Cardiac fibroblast (primary cell): Measurements from ENCODE around the gene HAPLN2.
"Not testable (repeated sequence)": the region's sequence is repeated elsewhere in the genome, so short reads cannot be mapped to it uniquely, and the experiment has no call there.

Experiments
- DNase-seq, 2 donors: peaks; one replicate each; pipeline versions ENCODE4 v3.0.0 to v3.0.0-alpha.2; 2010; ENCODE audit warnings: low read depth in 2 of 2
- H3K4me3 ChIP-seq, 2 donors: replicated peaks in 1 of 2; 1 replicate in 1 of 2; 2 replicates in 1 of 2; pipeline ENCODE4 v1.5.1; 2011; ENCODE audit warnings: low read depth in 2 of 2, low read length in 2 of 2, mild to moderate bottlenecking in 2 of 2, moderate library complexity in 1 of 2
- TF ChIP-seq, protein P1 (sequence below): IDR thresholded peaks from one replicate; pipeline ENCODE4 v1.5.1; 2011; ENCODE audit warnings: low read depth, mild to moderate bottlenecking, low read length, inconsistent platforms

Gene HAPLN2

DNA sequence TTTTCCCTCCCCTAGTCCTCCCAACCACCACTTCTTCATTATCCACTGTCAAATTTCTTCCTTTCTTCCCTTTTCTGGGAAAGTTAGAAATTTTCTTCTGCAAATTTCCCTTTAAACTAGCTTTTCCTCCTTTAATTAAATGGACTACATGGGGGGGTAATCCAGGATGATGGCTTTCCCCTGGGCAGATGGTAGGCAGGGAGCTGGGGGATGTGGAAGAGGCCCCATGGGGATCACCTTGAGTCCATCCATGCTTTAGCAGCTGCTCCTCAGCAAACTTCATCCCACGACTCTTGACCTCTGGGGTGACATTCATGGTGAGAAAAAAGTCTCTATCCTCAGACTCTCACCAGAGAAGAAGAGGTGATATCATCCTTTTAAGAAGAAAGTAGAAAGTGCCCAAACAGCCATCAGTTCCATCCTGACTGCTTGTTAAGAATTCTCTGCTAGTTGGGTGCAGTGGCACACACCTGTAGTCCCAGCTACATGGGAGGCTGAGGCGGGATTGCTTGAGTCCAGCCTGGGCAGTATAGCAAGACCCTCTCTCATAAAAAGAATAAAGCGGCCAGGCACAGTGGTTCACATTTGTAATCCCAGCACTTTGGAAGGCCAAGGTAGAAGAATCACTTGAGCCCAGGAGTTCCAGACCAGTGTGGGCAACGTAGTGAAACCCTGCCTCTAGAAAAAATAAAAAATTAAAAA lies 20.3 kb upstream of the HAPLN2 start:
- TF ChIP-seq, protein P1, sequence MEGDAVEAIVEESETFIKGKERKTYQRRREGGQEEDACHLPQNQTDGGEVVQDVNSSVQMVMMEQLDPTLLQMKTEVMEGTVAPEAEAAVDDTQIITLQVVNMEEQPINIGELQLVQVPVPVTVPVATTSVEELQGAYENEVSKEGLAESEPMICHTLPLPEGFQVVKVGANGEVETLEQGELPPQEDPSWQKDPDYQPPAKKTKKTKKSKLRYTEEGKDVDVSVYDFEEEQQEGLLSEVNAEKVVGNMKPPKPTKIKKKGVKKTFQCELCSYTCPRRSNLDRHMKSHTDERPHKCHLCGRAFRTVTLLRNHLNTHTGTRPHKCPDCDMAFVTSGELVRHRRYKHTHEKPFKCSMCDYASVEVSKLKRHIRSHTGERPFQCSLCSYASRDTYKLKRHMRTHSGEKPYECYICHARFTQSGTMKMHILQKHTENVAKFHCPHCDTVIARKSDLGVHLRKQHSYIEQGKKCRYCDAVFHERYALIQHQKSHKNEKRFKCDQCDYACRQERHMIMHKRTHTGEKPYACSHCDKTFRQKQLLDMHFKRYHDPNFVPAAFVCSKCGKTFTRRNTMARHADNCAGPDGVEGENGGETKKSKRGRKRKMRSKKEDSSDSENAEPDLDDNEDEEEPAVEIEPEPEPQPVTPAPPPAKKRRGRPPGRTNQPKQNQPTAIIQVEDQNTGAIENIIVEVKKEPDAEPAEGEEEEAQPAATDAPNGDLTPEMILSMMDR = no peak
- no peak overlapping the region for H3K4me3 ChIP-seq
- no peak for DNase-seq

DNA sequence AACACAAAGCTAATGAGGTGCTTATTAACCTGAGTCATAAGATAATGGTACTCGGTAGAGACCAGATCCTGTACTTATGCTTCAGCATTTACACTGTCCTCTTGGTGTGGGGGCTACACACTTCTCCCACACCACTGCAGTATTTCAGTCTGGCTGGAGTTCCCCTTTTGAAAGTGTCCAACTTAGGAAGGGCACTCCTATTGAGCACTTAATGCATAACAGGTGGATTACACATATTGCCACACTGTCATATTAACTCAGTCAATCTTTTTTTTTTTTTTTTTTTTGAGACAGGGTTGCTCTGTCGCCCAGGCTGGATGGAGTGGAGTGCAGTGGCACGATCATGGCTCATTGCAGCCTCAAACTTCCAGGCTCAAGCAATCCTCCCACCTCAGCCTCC lies 19.4 kb upstream of the HAPLN2 start:
- no peak overlapping the region for H3K4me3 ChIP-seq
- TF ChIP-seq, protein P1 = peak; percentile 8
- DNase-seq = peak in 1 of 2 donors; percentile 30

DNA sequence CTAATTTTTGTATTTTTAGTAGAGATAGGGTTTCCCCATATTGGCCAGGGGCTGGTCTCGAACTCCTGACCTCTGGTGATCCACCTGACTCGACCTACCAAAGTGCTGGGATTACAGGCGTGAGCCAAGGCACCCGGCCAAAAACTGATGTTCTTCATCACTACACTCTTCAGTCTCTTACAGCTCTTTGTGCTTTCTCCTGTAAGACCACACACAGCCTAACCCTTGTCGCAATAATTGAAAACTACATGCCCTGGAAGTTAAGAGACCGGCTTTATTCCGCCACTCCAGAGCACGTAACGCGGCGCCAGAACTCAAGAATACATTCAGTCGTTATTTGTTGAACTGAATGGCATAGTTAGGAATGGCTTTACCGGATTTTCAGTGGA lies 18.5 kb upstream of the HAPLN2 start:
- DNase-seq = peak in 1 of 2 donors; percentile 18
- H3K4me3 ChIP-seq = peak overlapping the region; percentile 78 to 87
- TF ChIP-seq, protein P1 = no peak

DNA sequence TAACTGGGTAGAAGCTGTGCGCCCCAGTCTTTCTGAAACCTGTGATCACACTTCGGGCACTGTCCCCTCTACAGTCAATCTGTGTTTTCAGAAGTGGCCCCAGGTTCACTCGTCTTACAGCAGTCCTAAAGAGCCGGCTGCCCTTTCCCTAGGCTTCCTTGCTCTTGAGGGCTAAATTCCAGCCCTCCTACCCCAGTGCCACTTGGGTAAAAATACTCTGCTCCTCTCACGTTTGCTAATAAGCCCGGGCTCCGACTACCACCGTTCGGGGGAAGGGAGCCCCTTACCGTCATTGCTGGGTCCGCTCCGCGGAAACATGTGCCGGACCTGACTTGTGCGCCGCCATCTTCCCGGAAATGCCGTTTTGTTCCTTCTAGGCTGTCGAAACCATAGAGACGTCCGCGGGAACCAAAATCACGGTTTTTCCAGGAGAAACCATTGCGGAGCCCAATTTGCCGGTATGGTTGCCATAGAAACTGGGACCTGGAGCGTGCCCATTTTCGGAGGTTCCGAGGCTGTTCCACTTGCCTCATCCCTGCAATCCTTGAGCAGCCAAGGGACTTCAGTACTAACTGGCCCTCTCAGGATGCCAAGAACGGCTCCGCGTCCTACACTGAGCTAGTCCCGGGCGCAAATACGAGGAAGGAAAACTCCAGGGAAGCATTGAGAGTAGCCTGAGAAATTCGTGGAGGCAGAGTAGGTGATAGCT lies 17.9 kb upstream of the HAPLN2 start, which contains the start of gene GPATCH4:
TSS of gene GPATCH4 (minus strand) at position 358 of the 709 bp plus-strand sequence.
- DNase-seq = peak; percentile 95 to 97
- TF ChIP-seq, protein P1 = no peak
- peak within 1 kb of the TSS; percentile 78 to 87 for H3K4me3 ChIP-seq

DNA sequence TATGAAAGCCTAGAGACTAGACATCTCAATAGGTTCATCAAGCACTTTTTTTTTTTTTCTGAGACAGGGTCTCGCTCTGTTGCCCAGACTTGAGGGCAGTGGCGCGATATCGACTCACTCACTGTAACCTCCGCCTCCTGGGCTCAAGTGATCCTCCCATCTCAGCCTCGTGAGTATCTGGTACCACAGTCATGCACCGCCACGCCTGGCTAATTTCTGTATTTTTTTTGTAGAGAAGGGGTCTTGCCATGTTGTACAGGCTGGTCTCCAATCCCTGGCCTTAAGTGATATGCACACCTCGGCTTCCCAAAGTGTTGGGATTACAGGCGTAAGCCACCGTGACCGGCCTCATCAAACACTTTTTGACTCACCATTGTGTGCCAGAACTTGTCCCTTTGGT lies 17.3 kb upstream of the HAPLN2 start:
- DNase-seq = no peak
- H3K4me3 ChIP-seq = peak overlapping the region; percentile 78 to 87
- TF ChIP-seq, protein P1 = no peak

DNA sequence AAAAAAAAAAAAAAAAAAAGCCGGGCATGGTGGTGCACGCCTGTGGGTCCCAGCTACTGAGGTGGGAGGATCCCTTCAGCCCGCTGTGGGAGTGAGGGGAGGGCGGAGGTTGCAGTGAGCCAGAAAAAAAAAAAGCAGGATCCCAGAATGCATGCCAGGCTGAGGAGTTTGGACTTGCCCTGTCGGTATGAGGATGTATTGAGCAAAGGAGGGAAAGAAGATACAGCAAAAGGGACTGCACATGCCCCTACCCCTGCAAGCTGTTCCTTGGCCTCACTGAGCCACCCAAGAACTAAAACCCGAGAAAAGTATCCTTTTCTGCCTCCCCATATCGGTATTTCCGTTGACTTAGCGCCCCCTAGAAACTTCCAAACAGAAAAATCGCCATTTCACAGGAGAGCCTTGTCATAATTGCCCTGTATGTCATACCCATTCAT lies 16.6 kb upstream of the HAPLN2 start:
- TF ChIP-seq, protein P1 = peak; percentile 39
- peak in 1 of 2 donors; percentile 47 for DNase-seq
- no peak overlapping the region for H3K4me3 ChIP-seq

DNA sequence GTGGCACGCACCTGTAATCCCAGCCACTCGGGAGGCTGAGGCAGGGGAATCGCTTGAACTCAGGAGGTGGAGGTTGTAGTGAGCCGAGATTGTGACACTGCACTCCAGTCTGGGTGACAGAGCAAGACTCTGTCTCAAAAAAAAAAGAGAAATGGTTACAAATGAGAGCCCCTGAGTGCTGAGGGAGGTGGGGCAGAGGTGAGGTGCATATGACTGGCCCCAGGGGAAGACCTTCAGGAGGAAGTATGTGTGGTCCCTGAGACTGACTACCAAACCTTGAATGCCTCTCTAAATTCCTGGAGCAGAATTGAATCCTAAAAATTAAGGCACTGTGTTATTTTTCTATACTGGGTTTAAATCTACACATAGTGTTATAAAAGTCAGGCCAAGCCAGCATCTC lies 11.9 kb upstream of the HAPLN2 start:
- not testable (repeated sequence) for DNase-seq, H3K4me3 ChIP-seq
